ENCODE measurements around the gene GLDN.

DNA sequence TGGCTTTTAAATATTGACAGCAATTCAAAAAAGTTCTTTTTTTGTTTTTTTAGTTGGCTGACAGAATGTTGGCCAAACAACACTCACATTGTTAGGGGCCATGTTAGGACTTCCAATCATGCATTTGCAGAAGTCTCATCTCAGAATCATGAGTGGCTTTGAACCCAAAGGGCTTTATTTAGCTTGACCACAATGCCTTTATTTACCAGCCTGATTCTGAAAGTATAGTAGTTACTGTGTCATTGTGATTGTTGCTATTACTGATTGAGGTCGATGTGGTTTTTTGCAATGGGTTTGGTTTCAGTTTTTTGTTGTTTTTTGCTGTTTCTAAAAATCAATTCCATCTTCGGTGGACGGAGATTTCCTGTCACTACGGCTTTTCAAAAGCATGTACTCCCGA is 7.2 kb downstream of the GLDN start:
- TF ChIP-seq, protein P1, sequence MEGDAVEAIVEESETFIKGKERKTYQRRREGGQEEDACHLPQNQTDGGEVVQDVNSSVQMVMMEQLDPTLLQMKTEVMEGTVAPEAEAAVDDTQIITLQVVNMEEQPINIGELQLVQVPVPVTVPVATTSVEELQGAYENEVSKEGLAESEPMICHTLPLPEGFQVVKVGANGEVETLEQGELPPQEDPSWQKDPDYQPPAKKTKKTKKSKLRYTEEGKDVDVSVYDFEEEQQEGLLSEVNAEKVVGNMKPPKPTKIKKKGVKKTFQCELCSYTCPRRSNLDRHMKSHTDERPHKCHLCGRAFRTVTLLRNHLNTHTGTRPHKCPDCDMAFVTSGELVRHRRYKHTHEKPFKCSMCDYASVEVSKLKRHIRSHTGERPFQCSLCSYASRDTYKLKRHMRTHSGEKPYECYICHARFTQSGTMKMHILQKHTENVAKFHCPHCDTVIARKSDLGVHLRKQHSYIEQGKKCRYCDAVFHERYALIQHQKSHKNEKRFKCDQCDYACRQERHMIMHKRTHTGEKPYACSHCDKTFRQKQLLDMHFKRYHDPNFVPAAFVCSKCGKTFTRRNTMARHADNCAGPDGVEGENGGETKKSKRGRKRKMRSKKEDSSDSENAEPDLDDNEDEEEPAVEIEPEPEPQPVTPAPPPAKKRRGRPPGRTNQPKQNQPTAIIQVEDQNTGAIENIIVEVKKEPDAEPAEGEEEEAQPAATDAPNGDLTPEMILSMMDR (tag by site-specific recombination; IDR thresholded peaks at IDR 0.05), result no peak
- TF ChIP-seq ZNF426 (tag by site-specific recombination; IDR thresholded peaks at IDR 0.05), result no peak
- no peak for TF ChIP-seq ZNF274 (IDR thresholded peaks at IDR 0.05; ENCODE audit: low read length)
- TF ChIP-seq ZNF274 (tag by site-specific recombination; IDR thresholded peaks at IDR 0.05; ENCODE audit: borderline replicate concordance), result no peak
- TF ChIP-seq ZNF792 (tag by site-specific recombination; IDR thresholded peaks at IDR 0.05), result no peak
- no peak for TF ChIP-seq OVOL3 (tag by site-specific recombination; IDR thresholded peaks at IDR 0.05)
- TF ChIP-seq YY1 (tag by site-specific recombination; IDR thresholded peaks at IDR 0.05), result no peak
- TF ChIP-seq ZNF292 (tag by site-specific recombination; IDR thresholded peaks at IDR 0.05; ENCODE audit: borderline replicate concordance, low read depth), result no peak
- TF ChIP-seq ZNF202 (tag by site-specific recombination; IDR thresholded peaks at IDR 0.05; ENCODE audit: borderline replicate concordance), result no peak
- TF ChIP-seq, protein P2, sequence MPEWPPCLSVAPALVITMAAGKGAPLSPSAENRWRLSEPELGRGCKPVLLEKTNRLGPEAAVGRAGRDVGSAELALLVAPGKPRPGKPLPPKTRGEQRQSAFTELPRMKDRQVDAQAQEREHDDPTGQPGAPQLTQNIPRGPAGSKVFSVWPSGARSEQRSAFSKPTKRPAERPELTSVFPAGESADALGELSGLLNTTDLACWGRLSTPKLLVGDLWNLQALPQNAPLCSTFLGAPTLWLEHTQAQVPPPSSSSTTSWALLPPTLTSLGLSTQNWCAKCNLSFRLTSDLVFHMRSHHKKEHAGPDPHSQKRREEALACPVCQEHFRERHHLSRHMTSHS (tag by site-specific recombination; IDR thresholded peaks at IDR 0.05), result no peak
- no peak for TF ChIP-seq ZNF37A (tag by site-specific recombination; IDR thresholded peaks at IDR 0.05)
- TF ChIP-seq TCF7L2 (IDR thresholded peaks at IDR 0.05; ENCODE audit: borderline replicate concordance, low read depth, low read length), result no peak
- TF ChIP-seq ZNF155 (tag by site-specific recombination; IDR thresholded peaks at IDR 0.05), result no peak
- no peak for TF ChIP-seq ZNF423 (tag by site-specific recombination; IDR thresholded peaks at IDR 0.05)
